Neural cell (in vitro differentiated cells): ENCODE results near the gene FAM210B.

Experiments
- CTCF ChIP-seq: fragments of 450-650 bp; IDR thresholded peaks from 2 replicates; pipeline ENCODE4 v1.5.1; 2014; ENCODE audit warnings: antibody characterized with exemption, mild to moderate bottlenecking, moderate library complexity; ENCODE audit not compliant: poor library complexity, severe bottlenecking
- EP300 ChIP-seq: fragments of 450-650 bp; conservative IDR thresholded peaks from 2 replicates; pipeline ENCODE4 v1.6.1; 2014; ENCODE audit warnings: antibody characterized with exemption, mild to moderate bottlenecking, moderate library complexity; ENCODE audit not compliant: poor library complexity, severe bottlenecking
- EZH2 ChIP-seq: fragments of 200-600, 300-800 bp; shearing (Covaris generic), sonication (generic); IDR thresholded peaks from 2 replicates; pipeline ENCODE4 v1.6.1; 2014; ENCODE audit warnings: antibody characterized with exemption, low read length, borderline replicate concordance, mild to moderate bottlenecking; ENCODE audit not compliant: insufficient read depth, poor library complexity, severe bottlenecking
- SMC3 ChIP-seq: fragments of 450-650 bp; conservative IDR thresholded peaks from 2 replicates; pipeline ENCODE4 v1.6.1; 2014; ENCODE audit warnings: antibody characterized with exemption, mild to moderate bottlenecking, moderate library complexity; ENCODE audit not compliant: poor library complexity

- TF ChIP-seq EZH2 (no peak), CTCF (no peak), EP300 (no peak), SMC3 (no peak)
Observed at GRCh38 chr20:56417402-56417801, 58.6 kb downstream of the FAM210B start.
